ENCODE measurements around the gene PLPPR3.

PLPPR3 gene

DNA sequence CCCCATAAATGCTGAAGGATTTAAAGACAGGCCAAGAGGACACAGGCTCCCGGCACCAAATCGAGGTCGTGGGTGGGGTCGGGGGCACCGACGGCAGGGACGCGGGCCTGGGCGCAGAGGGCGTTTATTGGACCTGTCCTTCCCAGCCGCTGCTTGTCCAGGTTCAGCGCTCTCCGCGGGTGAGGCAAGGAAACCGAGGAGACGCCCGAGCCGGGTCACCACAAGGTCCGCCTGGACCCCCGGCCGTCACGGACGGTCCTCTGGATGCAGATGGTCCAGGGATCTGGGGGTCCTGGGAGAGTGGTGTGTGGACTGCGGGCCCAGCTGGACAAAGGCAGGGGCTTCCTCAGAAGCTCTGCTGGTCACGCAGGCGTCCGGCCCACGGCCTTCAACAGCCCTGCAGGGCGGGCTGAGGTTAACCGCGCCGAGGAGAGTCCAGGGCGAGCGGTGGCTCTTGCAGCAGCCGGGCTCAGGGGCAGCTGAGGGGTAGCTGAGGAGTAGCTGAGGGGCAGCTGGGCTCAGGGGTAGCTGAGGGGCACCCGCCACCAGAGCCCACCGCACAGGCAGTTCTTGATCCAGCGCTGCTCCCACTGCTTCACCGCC, 46.2 kb upstream of the PLPPR3 start:
- TF ChIP-seq, protein P1, sequence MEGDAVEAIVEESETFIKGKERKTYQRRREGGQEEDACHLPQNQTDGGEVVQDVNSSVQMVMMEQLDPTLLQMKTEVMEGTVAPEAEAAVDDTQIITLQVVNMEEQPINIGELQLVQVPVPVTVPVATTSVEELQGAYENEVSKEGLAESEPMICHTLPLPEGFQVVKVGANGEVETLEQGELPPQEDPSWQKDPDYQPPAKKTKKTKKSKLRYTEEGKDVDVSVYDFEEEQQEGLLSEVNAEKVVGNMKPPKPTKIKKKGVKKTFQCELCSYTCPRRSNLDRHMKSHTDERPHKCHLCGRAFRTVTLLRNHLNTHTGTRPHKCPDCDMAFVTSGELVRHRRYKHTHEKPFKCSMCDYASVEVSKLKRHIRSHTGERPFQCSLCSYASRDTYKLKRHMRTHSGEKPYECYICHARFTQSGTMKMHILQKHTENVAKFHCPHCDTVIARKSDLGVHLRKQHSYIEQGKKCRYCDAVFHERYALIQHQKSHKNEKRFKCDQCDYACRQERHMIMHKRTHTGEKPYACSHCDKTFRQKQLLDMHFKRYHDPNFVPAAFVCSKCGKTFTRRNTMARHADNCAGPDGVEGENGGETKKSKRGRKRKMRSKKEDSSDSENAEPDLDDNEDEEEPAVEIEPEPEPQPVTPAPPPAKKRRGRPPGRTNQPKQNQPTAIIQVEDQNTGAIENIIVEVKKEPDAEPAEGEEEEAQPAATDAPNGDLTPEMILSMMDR (IDR thresholded peaks at IDR 0.05; ENCODE audit: extremely low read depth, insufficient read depth, missing control alignments): no peak
- in situ Hi-C loops (cut with MboI; ENCODE audit: low pct_unique_long_range_greater_than_20kb, low sequenced_read_pairs, unreplicated experiment): loop anchor here (10.0 kb wide), 1 partner anchor 57 kb away; the partner anchor contains the start of gene ARID3A

DNA sequence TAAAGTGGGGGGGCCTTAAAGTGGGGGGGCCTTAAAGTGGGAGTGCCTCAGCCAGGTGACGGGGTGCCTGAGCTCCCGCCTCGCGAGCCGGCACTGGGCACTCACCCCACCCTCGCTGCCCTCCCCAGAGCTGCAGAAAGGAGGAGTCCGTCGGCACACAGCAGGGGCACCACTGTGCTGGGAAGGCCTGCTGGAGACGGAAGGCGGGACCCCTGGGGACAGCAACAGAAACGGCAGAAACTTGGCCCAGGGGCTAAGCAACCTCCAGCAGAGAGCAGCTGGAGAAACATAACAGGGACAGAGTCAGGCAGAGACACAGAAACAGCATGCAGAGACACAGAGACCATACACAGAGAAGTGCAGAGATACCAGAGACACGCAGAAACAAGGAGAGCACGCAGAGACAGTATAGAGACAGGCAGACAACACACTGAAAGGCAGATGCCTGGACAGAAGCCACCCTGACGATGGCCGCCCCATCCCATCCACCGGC, 45.6 kb upstream of the PLPPR3 start:
- TF ChIP-seq, protein P1 (IDR thresholded peaks at IDR 0.05; ENCODE audit: extremely low read depth, insufficient read depth, missing control alignments): no peak
- in situ Hi-C loops (cut with MboI; ENCODE audit: low pct_unique_long_range_greater_than_20kb, low sequenced_read_pairs, unreplicated experiment): loop anchor here (10.0 kb wide), 1 partner anchor 57 kb away; the partner anchor contains the start of gene ARID3A

More for the DNA sequence above, 46.2 kb upstream of the PLPPR3 start:
- no peak for DNase-seq (ENCODE audit: low spot score)

DNA sequence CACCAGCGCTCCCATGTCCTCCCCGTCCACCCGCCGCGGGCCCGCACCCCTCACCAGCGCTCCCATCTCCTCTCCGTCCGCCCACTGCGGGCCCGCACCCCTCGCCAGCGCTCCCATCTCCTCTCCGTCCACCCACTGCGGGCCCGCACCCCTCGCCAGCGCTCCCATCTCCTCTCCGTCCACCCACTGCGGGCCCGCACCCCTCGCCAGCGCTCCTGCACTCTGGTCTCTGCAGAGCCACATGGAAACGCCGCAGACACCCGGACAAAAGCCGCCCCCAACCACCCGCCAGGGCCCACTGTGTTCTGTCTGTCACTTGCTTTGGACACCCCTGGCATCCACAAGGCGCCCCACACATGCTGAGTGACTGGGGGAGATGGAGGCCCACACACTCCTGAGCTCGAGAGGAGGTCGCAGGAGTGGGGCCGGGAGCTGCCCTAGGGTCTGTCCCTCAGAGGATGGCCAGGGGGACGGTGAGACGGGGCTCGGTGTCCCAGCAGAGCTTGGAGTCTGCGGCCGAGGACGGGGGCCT, 45.1 kb upstream of the PLPPR3 start:
- in situ Hi-C loops (cut with MboI; ENCODE audit: low pct_unique_long_range_greater_than_20kb, low sequenced_read_pairs, unreplicated experiment): loop anchor here (10.0 kb wide), 1 partner anchor 58 kb away; the partner anchor contains the start of gene ARID3A
- TF ChIP-seq, protein P1 (IDR thresholded peaks at IDR 0.05; ENCODE audit: extremely low read depth, insufficient read depth, missing control alignments): no peak
- no peak for DNase-seq (ENCODE audit: low spot score)

More for the DNA sequence above, 45.6 kb upstream of the PLPPR3 start:
- DNase-seq (ENCODE audit: low spot score): no peak

DNA sequence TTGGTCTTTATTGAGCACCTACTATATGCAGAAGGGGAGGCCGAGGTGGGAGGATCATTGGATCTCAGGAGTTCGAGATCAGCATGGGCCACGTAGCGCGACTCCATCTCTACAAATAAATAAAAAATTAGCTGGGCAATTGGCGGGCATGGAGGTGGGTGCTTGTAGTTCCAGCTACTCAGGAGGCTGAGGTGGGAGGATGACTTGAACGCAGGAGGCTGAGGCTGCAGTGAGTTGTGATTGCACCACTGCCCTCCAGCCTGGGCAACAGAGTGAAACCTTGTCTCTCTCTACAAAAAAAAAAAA, 41.5 kb upstream of the PLPPR3 start:
- no peak for DNase-seq (ENCODE audit: low spot score)
- TF ChIP-seq, protein P1 (IDR thresholded peaks at IDR 0.05; ENCODE audit: extremely low read depth, insufficient read depth, missing control alignments): no peak
- in situ Hi-C loops (cut with MboI; ENCODE audit: low pct_unique_long_range_greater_than_20kb, low sequenced_read_pairs, unreplicated experiment): loop anchor here (10.0 kb wide), 1 partner anchor 62 kb away; the partner anchor contains the start of gene ARID3A

DNA sequence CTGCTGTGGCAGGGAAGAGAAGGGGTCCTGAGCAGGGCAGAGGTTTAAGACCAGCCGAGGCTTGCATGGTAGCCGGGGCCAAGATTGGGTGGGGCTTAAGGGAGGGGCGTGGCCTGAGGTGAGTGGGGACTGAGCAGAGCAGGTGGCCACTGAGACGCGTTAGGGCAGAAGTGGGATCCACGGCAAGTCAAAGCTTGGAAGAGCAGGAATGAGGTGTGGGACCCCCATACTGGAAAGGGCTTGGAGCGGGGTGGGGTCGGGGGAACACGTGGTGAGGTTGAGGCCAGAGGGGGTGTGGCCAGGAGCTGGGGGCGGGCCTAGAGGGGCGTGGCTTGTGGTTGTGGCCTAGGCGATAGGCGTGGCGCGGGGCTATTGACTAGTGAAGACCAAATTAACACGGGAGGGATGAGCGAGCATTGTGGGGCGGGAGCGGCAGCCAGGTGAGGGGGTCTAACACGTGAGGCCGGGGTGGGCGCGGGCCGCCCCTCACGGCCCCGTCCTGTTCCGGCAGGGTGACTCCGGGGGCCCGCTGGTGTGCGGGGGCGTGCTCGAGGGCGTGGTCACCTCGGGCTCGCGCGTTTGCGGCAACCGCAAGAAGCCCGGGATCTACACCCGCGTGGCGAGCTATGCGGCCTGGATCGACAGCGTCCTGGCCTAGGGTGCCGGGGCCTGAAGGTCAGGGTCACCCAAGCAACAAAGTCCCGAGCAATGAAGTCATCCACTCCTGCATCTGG, 41.0 kb upstream of the PLPPR3 start:
- DNase-seq (ENCODE audit: low spot score): peak; percentile 91
- in situ Hi-C loops (cut with MboI; ENCODE audit: low pct_unique_long_range_greater_than_20kb, low sequenced_read_pairs, unreplicated experiment): loop anchor here (10.0 kb wide), 1 partner anchor 62 kb away; the partner anchor contains the start of gene ARID3A

More for the DNA sequence above, 41.0 kb upstream of the PLPPR3 start:
- TF ChIP-seq, protein P1 (IDR thresholded peaks at IDR 0.05; ENCODE audit: extremely low read depth, insufficient read depth, missing control alignments): no peak

Data from GM13977 (cell line).